HEK293 (cell line): ENCODE results near the gene DCAF4.

Source experiments
- FEZF1 ChIP-seq: fragments of 450-650 bp; formaldehyde crosslinking; IDR thresholded peaks from 2 replicates; pipeline ENCODE4 v1.5.1; 2016; ENCODE audit warnings: missing biosample characterization, missing genetic modification characterization
- GLIS1 ChIP-seq: fragments of 450-650 bp; formaldehyde crosslinking; IDR thresholded peaks from 2 replicates; pipeline ENCODE4 v1.5.1; 2016; ENCODE audit warnings: missing biosample characterization, missing genetic modification characterization
- KLF10 ChIP-seq: fragments of 450-650 bp; IDR thresholded peaks from 2 replicates; pipeline ENCODE4 v1.5.1; 2018; ENCODE audit warnings: missing biosample characterization, mild to moderate bottlenecking, missing genetic modification characterization
- KLF16 ChIP-seq: fragments of 450-650 bp; formaldehyde crosslinking; IDR thresholded peaks from 2 replicates; pipeline ENCODE4 v1.5.1; 2017; ENCODE audit warnings: missing biosample characterization, missing genetic modification characterization
- KLF8 ChIP-seq: fragments of 450-650 bp; formaldehyde crosslinking; IDR thresholded peaks from 2 replicates; pipeline ENCODE4 v1.5.1; 2016; ENCODE audit warnings: missing biosample characterization, missing genetic modification characterization
- KLF9 ChIP-seq: fragments of 450-650 bp; formaldehyde crosslinking; IDR thresholded peaks from 2 replicates; pipeline ENCODE4 v1.5.1; 2016; ENCODE audit warnings: missing biosample characterization, missing genetic modification characterization, low read depth
- SCRT2 ChIP-seq: fragments of 450-650 bp; formaldehyde crosslinking; IDR thresholded peaks from 2 replicates; pipeline ENCODE4 v1.5.1; 2016; ENCODE audit warnings: missing biosample characterization, missing genetic modification characterization
- SP7 ChIP-seq: fragments of 450-650 bp; formaldehyde crosslinking; IDR thresholded peaks from 2 replicates; pipeline ENCODE4 v1.5.1; 2016; ENCODE audit warnings: missing biosample characterization, missing genetic modification characterization
- ZBTB20 ChIP-seq: fragments of 450-650 bp; formaldehyde crosslinking; IDR thresholded peaks from 2 replicates; pipeline ENCODE4 v1.5.1; 2016; ENCODE audit warnings: missing biosample characterization, missing genetic modification characterization
- ZBTB48 ChIP-seq: fragments of 450-650 bp; formaldehyde crosslinking; IDR thresholded peaks from 2 replicates; pipeline ENCODE4 v1.5.1; 2016; ENCODE audit warnings: missing biosample characterization, missing genetic modification characterization
- ZFHX2 ChIP-seq: fragments of 450-650 bp; formaldehyde crosslinking; conservative IDR thresholded peaks from 2 replicates; pipeline ENCODE4 v1.5.1; 2016; ENCODE audit warnings: missing biosample characterization, missing genetic modification characterization
- ZFP37 ChIP-seq: fragments of 450-650 bp; formaldehyde crosslinking; IDR thresholded peaks from 2 replicates; pipeline ENCODE4 v1.5.1; 2016; ENCODE audit warnings: missing biosample characterization, missing genetic modification characterization
- ZFP69B ChIP-seq: fragments of 450-650 bp; formaldehyde crosslinking; IDR thresholded peaks from 2 replicates; pipeline ENCODE4 v1.5.1; 2016; ENCODE audit warnings: missing biosample characterization, missing genetic modification characterization
- ZNF214 ChIP-seq: fragments of 450-650 bp; formaldehyde crosslinking; IDR thresholded peaks from 2 replicates; pipeline ENCODE4 v1.5.1; 2017; ENCODE audit warnings: missing biosample characterization, mild to moderate bottlenecking, missing genetic modification characterization, borderline replicate concordance
- ZNF404 ChIP-seq: fragments of 450-650 bp; formaldehyde crosslinking; IDR thresholded peaks from 2 replicates; pipeline ENCODE4 v1.5.1; 2017; ENCODE audit warnings: missing biosample characterization, missing genetic modification characterization
- ZNF48 ChIP-seq: fragments of 450-650 bp; formaldehyde crosslinking; IDR thresholded peaks from 2 replicates; pipeline ENCODE4 v1.5.1; 2016; ENCODE audit warnings: missing biosample characterization, missing genetic modification characterization
- ZNF521 ChIP-seq: fragments of 450-650 bp; formaldehyde crosslinking; IDR thresholded peaks from 2 replicates; pipeline ENCODE4 v1.5.1; 2017; ENCODE audit warnings: missing biosample characterization, mild to moderate bottlenecking, missing genetic modification characterization
- ZNF621 ChIP-seq: fragments of 450-650 bp; formaldehyde crosslinking; IDR thresholded peaks from 2 replicates; pipeline ENCODE4 v1.5.1; 2017; ENCODE audit warnings: missing biosample characterization, missing genetic modification characterization
- ZNF837 ChIP-seq: fragments of 450-650 bp; formaldehyde crosslinking; IDR thresholded peaks from 2 replicates; pipeline ENCODE4 v1.5.1; 2016; ENCODE audit warnings: missing biosample characterization, missing genetic modification characterization
- ZXDB ChIP-seq: fragments of 450-650 bp; formaldehyde crosslinking; IDR thresholded peaks from 2 replicates; pipeline ENCODE4 v1.5.1; 2016; ENCODE audit warnings: missing biosample characterization, missing genetic modification characterization
- TF ChIP-seq, protein P1 (sequence below): fragments of 450-650 bp; formaldehyde crosslinking; optimal IDR thresholded peaks from 2 replicates; pipeline ENCODE3; 2016; ENCODE audit warnings: missing biosample characterization, mild to moderate bottlenecking, missing genetic modification characterization
- TF ChIP-seq, protein P2 (sequence below): fragments of 450-650 bp; formaldehyde crosslinking; conservative IDR thresholded peaks from 2 replicates; pipeline ENCODE4 v1.5.1; 2016; ENCODE audit warnings: low read depth, missing biosample characterization, missing genetic modification characterization
- TF ChIP-seq, protein P3 (sequence below): fragments of 450-650 bp; formaldehyde crosslinking; IDR thresholded peaks from 2 replicates; pipeline ENCODE4 v1.5.1; 2017; ENCODE audit warnings: missing biosample characterization, missing genetic modification characterization
- TF ChIP-seq, protein P4 (sequence below): fragments of 450-650 bp; formaldehyde crosslinking; IDR thresholded peaks from 2 replicates; pipeline ENCODE4 v1.5.1; 2016; ENCODE audit warnings: missing biosample characterization, missing genetic modification characterization
- TF ChIP-seq, protein P5 (sequence below): fragments of 450-650 bp; IDR thresholded peaks from 2 replicates; pipeline ENCODE4 v1.5.1; 2018; ENCODE audit warnings: missing biosample characterization, missing genetic modification characterization
- TF ChIP-seq, protein P6 (sequence below): fragments of 450-650 bp; formaldehyde crosslinking; IDR thresholded peaks from 2 replicates; pipeline ENCODE4 v1.5.1; 2016; ENCODE audit warnings: missing biosample characterization, missing genetic modification characterization

Gene DCAF4

DNA sequence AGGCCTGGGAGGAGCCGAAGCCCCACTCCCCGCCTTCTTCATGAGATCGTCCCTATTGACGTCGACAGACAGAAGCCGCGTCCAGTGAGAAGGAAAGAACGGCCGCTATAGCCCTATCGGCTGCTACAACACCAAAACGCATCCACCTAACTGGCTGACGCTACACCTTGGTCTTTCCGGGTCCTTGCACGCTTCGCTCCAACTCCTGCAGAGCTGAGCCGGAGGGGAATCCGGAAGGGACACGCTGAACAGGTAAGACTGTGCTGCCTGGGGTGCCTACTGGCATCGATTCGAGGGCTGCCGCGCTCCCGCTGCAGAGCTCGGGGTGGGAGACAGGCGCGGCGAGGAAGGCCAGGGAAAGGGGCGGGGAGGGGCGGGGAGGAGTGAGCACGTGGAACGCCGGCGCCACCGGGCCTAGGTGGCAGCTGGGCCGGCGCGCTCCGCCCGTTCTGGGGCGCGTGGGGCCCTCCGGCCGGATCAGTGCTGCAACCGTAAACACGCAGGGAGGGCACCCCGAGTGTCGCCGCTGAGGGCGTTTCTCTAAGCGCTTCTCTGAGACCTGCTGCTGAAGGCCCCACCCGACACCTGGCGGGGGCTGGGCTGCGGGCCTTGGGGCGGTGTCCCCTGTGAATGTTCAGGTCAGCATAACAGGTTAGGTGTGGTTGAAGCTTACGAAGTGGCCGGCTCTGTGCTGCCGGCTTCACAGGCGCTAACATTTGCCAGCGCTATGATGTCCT lies at the start of gene DCAF4 (continued):
- TF ChIP-seq SCRT2 = 0 out of 2 replicates have a peak, but pooled peaks have one; percentile 28
- 0 out of 2 replicates have a peak, but pooled peaks have one; percentile 24 for TF ChIP-seq ZBTB48 (tag by site-specific recombination)
- peak; percentile 71; the same call in 1 of the 2 replicates for TF ChIP-seq ZFP69B
- TF ChIP-seq, protein P1, sequence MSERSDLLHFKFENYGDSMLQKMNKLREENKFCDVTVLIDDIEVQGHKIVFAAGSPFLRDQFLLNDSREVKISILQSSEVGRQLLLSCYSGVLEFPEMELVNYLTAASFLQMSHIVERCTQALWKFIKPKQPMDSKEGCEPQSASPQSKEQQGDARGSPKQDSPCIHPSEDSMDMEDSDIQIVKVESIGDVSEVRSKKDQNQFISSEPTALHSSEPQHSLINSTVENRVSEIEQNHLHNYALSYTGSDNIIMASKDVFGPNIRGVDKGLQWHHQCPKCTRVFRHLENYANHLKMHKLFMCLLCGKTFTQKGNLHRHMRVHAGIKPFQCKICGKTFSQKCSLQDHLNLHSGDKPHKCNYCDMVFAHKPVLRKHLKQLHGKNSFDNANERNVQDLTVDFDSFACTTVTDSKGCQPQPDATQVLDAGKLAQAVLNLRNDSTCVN (tag by site-specific recombination) = peak; percentile 69
- TF ChIP-seq, protein P2, sequence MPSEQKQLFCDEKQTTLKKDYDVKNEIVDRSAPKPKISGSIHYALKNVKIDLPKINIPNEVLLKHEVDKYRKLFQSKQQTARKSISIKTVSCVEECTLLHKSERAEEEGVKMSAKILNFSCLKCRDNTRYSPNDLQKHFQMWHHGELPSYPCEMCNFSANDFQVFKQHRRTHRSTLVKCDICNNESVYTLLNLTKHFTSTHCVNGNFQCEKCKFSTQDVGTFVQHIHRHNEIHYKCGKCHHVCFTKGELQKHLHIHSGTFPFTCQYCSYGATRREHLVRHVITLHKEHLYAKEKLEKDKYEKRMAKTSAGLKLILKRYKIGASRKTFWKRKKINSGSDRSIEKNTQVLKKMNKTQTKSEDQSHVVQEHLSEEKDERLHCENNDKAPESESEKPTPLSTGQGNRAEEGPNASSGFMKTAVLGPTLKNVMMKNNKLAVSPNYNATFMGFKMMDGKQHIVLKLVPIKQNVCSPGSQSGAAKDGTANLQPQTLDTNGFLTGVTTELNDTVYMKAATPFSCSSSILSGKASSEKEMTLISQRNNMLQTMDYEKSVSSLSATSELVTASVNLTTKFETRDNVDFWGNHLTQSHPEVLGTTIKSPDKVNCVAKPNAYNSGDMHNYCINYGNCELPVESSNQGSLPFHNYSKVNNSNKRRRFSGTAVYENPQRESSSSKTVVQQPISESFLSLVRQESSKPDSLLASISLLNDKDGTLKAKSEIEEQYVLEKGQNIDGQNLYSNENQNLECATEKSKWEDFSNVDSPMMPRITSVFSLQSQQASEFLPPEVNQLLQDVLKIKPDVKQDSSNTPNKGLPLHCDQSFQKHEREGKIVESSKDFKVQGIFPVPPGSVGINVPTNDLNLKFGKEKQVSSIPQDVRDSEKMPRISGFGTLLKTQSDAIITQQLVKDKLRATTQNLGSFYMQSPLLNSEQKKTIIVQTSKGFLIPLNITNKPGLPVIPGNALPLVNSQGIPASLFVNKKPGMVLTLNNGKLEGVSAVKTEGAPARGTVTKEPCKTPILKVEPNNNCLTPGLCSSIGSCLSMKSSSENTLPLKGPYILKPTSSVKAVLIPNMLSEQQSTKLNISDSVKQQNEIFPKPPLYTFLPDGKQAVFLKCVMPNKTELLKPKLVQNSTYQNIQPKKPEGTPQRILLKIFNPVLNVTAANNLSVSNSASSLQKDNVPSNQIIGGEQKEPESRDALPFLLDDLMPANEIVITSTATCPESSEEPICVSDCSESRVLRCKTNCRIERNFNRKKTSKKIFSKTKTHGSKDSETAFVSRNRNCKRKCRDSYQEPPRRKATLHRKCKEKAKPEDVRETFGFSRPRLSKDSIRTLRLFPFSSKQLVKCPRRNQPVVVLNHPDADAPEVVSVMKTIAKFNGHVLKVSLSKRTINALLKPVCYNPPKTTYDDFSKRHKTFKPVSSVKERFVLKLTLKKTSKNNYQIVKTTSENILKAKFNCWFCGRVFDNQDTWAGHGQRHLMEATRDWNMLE (tag by site-specific recombination) = no peak
- no peak for TF ChIP-seq ZFP37
- peak; percentile 96 for TF ChIP-seq KLF9 (tag by site-specific recombination)
- no peak for TF ChIP-seq FEZF1 (tag by site-specific recombination)
- TF ChIP-seq ZBTB20 (tag by site-specific recombination) = peak; percentile 72
- no peak for TF ChIP-seq ZNF214 (tag by site-specific recombination)
- TF ChIP-seq, protein P3, sequence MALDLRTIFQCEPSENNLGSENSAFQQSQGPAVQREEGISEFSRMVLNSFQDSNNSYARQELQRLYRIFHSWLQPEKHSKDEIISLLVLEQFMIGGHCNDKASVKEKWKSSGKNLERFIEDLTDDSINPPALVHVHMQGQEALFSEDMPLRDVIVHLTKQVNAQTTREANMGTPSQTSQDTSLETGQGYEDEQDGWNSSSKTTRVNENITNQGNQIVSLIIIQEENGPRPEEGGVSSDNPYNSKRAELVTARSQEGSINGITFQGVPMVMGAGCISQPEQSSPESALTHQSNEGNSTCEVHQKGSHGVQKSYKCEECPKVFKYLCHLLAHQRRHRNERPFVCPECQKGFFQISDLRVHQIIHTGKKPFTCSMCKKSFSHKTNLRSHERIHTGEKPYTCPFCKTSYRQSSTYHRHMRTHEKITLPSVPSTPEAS (tag by site-specific recombination) = 0 out of 2 replicates have a peak, but pooled peaks have one; percentile 17
- TF ChIP-seq, protein P4, sequence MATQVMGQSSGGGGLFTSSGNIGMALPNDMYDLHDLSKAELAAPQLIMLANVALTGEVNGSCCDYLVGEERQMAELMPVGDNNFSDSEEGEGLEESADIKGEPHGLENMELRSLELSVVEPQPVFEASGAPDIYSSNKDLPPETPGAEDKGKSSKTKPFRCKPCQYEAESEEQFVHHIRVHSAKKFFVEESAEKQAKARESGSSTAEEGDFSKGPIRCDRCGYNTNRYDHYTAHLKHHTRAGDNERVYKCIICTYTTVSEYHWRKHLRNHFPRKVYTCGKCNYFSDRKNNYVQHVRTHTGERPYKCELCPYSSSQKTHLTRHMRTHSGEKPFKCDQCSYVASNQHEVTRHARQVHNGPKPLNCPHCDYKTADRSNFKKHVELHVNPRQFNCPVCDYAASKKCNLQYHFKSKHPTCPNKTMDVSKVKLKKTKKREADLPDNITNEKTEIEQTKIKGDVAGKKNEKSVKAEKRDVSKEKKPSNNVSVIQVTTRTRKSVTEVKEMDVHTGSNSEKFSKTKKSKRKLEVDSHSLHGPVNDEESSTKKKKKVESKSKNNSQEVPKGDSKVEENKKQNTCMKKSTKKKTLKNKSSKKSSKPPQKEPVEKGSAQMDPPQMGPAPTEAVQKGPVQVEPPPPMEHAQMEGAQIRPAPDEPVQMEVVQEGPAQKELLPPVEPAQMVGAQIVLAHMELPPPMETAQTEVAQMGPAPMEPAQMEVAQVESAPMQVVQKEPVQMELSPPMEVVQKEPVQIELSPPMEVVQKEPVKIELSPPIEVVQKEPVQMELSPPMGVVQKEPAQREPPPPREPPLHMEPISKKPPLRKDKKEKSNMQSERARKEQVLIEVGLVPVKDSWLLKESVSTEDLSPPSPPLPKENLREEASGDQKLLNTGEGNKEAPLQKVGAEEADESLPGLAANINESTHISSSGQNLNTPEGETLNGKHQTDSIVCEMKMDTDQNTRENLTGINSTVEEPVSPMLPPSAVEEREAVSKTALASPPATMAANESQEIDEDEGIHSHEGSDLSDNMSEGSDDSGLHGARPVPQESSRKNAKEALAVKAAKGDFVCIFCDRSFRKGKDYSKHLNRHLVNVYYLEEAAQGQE (tag by site-specific recombination) = no peak
- no peak for TF ChIP-seq ZNF621 (tag by site-specific recombination)
- peak; percentile 83 for TF ChIP-seq KLF8 (tag by site-specific recombination)
- no peak for TF ChIP-seq ZNF404 (tag by site-specific recombination)
- TF ChIP-seq, protein P5, sequence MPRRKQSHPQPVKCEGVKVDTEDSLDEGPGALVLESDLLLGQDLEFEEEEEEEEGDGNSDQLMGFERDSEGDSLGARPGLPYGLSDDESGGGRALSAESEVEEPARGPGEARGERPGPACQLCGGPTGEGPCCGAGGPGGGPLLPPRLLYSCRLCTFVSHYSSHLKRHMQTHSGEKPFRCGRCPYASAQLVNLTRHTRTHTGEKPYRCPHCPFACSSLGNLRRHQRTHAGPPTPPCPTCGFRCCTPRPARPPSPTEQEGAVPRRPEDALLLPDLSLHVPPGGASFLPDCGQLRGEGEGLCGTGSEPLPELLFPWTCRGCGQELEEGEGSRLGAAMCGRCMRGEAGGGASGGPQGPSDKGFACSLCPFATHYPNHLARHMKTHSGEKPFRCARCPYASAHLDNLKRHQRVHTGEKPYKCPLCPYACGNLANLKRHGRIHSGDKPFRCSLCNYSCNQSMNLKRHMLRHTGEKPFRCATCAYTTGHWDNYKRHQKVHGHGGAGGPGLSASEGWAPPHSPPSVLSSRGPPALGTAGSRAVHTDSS = no peak
- TF ChIP-seq ZFHX2 (tag by site-specific recombination) = 0 out of 2 replicates have a peak, but pooled peaks have one; percentile 8
- no peak for TF ChIP-seq ZNF837 (tag by site-specific recombination)
- TF ChIP-seq GLIS1 (tag by site-specific recombination) = peak; percentile 40
- TF ChIP-seq, protein P6, sequence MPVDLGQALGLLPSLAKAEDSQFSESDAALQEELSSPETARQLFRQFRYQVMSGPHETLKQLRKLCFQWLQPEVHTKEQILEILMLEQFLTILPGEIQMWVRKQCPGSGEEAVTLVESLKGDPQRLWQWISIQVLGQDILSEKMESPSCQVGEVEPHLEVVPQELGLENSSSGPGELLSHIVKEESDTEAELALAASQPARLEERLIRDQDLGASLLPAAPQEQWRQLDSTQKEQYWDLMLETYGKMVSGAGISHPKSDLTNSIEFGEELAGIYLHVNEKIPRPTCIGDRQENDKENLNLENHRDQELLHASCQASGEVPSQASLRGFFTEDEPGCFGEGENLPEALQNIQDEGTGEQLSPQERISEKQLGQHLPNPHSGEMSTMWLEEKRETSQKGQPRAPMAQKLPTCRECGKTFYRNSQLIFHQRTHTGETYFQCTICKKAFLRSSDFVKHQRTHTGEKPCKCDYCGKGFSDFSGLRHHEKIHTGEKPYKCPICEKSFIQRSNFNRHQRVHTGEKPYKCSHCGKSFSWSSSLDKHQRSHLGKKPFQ (tag by site-specific recombination) = no peak
- peak; percentile 63; the same call in 1 of the 2 replicates for TF ChIP-seq ZXDB (tag by site-specific recombination)
- TF ChIP-seq ZNF521 (tag by site-specific recombination) = no peak
- no peak for TF ChIP-seq ZNF48
- peak; percentile 11; the same call in 1 of the 2 replicates for TF ChIP-seq SP7
- TF ChIP-seq KLF10 = no peak
- TF ChIP-seq KLF16 (tag by site-specific recombination) = peak; percentile 94
